Hepatocyte (in vitro differentiated cells): ENCODE results near the gene ZNF785.

ENCODE experiments used
- EZH2 ChIP-seq: fragments of 200-600 bp; sonication (generic); IDR thresholded peaks from 2 replicates; pipeline ENCODE4 v1.6.1; 2016; ENCODE audit warnings: antibody characterized with exemption, mild to moderate bottlenecking, borderline replicate concordance
- TF ChIP-seq, protein P1 (sequence below): fragments of 200-600 bp; sonication (generic); IDR thresholded peaks from 2 replicates; pipeline ENCODE4 v1.5.1; 2016; ENCODE audit warnings: antibody characterized with exemption, mild to moderate bottlenecking; ENCODE audit not compliant: poor library complexity

DNA sequence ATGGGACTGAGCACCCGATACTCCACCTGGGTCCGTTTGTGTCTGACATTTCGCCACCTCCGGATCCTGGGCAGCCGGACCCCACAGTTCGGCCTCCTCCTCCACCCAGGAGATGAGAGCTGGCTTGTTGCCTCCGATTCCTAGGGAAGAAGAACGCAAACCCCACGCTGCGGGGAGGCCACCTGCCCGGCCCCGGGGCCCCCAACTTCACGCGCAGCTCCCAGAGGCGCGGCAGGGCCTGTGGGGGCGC, 27.9 kb downstream of the ZNF785 start:
- TF ChIP-seq EZH2 = no peak
- TF ChIP-seq, protein P1, sequence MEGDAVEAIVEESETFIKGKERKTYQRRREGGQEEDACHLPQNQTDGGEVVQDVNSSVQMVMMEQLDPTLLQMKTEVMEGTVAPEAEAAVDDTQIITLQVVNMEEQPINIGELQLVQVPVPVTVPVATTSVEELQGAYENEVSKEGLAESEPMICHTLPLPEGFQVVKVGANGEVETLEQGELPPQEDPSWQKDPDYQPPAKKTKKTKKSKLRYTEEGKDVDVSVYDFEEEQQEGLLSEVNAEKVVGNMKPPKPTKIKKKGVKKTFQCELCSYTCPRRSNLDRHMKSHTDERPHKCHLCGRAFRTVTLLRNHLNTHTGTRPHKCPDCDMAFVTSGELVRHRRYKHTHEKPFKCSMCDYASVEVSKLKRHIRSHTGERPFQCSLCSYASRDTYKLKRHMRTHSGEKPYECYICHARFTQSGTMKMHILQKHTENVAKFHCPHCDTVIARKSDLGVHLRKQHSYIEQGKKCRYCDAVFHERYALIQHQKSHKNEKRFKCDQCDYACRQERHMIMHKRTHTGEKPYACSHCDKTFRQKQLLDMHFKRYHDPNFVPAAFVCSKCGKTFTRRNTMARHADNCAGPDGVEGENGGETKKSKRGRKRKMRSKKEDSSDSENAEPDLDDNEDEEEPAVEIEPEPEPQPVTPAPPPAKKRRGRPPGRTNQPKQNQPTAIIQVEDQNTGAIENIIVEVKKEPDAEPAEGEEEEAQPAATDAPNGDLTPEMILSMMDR = no peak
